SU-DHL-6 (cell line): ENCODE measurements around the gene PPFIBP2.

Source experiments
- EZH2phosphoT487 ChIP-seq: fragments of 200-600 bp; sonication (generic), shearing (Covaris generic); conservative IDR thresholded peaks from 2 replicates; pipeline ENCODE4 v1.6.1; 2018; ENCODE audit warnings: mild to moderate bottlenecking, antibody characterized with exemption, low read length, moderate library complexity, mixed read lengths
- TF ChIP-seq, protein P1 (sequence below): fragments of 200-600 bp; sonication (generic); IDR thresholded peaks from one replicate; pipeline ENCODE4 v1.5.1; 2017; ENCODE audit warnings: antibody characterized with exemption, mild to moderate bottlenecking, low read length, moderate library complexity; ENCODE audit not compliant: insufficient read depth, poor library complexity, severe bottlenecking

DNA sequence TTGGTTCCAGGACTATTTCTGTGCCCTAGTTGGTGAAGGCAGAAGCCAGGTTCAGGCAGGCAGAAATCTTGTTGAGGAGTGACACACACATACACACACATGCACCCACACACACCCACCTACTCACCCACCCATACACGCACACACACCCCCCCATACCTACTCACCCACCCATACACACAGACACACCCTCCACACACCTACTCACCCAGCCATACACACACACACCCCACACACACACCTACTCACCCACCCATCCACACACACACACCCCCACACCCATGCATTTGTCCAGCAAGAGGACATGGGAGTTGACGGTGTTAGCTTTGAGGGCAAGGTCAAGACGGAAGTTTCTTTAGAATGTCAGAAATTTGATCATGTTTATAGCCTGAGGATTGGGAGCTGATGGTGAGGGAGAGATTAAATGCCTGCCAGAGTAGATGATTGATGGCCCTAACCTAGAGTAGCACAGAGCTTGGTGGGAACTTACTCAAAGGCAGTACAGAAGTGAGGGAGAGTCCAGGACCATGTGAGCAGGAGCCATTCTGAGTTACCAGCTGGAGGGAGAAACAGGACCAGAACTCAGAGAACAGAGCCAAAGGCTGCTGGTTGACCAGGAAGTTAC lies 90.6 kb downstream of the PPFIBP2 start:
- TF ChIP-seq, protein P1, sequence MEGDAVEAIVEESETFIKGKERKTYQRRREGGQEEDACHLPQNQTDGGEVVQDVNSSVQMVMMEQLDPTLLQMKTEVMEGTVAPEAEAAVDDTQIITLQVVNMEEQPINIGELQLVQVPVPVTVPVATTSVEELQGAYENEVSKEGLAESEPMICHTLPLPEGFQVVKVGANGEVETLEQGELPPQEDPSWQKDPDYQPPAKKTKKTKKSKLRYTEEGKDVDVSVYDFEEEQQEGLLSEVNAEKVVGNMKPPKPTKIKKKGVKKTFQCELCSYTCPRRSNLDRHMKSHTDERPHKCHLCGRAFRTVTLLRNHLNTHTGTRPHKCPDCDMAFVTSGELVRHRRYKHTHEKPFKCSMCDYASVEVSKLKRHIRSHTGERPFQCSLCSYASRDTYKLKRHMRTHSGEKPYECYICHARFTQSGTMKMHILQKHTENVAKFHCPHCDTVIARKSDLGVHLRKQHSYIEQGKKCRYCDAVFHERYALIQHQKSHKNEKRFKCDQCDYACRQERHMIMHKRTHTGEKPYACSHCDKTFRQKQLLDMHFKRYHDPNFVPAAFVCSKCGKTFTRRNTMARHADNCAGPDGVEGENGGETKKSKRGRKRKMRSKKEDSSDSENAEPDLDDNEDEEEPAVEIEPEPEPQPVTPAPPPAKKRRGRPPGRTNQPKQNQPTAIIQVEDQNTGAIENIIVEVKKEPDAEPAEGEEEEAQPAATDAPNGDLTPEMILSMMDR: no peak
- no peak for TF ChIP-seq EZH2phosphoT487
